Measurements from ENCODE around the gene CCDC184.

DNA sequence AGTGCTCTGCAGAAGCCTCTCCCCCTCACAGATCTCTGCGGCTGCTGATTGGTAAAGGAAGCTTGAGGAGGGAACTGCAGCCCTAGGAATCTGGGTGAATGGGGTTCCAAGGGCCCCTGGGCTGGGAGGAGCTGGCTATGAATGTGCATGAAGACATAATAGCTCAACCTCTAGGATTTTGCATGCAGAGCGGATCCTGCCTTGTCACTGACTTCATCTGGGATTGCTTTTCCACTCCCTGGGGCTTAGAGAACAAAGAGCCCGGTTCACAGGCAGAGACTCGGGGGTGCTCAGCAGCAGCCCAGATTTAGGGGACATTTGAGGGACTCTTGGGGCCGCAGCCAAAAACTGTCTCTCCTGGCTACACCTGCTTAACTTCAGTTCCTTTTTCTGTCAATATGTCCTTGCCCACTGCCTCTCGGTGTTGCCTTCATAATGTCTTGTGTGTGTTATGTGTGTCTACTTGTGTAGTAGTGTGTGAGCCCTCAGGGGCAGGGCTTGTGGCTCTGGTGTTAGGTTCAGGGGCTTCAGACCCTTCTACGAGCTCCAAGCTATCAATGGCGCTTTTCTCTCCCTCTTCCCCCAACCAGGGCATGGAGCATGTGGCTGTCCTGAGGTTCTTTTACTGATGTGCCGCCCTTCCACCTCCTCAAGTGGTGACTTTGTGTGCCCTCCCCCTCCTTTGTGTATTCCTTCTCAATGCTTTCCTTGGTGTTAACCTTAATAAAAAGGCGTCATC is 1.9 kb downstream of the CCDC184 start:
- TF ChIP-seq, protein P1, sequence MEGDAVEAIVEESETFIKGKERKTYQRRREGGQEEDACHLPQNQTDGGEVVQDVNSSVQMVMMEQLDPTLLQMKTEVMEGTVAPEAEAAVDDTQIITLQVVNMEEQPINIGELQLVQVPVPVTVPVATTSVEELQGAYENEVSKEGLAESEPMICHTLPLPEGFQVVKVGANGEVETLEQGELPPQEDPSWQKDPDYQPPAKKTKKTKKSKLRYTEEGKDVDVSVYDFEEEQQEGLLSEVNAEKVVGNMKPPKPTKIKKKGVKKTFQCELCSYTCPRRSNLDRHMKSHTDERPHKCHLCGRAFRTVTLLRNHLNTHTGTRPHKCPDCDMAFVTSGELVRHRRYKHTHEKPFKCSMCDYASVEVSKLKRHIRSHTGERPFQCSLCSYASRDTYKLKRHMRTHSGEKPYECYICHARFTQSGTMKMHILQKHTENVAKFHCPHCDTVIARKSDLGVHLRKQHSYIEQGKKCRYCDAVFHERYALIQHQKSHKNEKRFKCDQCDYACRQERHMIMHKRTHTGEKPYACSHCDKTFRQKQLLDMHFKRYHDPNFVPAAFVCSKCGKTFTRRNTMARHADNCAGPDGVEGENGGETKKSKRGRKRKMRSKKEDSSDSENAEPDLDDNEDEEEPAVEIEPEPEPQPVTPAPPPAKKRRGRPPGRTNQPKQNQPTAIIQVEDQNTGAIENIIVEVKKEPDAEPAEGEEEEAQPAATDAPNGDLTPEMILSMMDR (IDR thresholded peaks at IDR 0.05) = no peak
- TF ChIP-seq POLR2A (IDR thresholded peaks at IDR 0.05) = no peak
